Retinal pigment epithelial cell (primary cell): ENCODE measurements around the gene TCERG1.

Source experiments
- DNase-seq: peaks from one replicate; pipeline ENCODE4 v3.0.0-alpha.2; 2010; ENCODE audit warnings: low read depth
- H3K4me3 ChIP-seq: 2 replicates; pipeline ENCODE4 v1.5.1; 2011; ENCODE audit warnings: mild to moderate bottlenecking, low read length, control low read depth, moderate library complexity
- TF ChIP-seq, protein P1 (sequence below): conservative IDR thresholded peaks from 2 replicates; pipeline ENCODE4 v1.5.1; 2011; ENCODE audit warnings: low read depth, low read length, control low read depth, inconsistent platforms

The TCERG1 gene

GRCh38 chr5:146474065-146474464 lies 26.9 kb downstream of the TCERG1 start:
- no peak for DNase-seq
- TF ChIP-seq, protein P1, sequence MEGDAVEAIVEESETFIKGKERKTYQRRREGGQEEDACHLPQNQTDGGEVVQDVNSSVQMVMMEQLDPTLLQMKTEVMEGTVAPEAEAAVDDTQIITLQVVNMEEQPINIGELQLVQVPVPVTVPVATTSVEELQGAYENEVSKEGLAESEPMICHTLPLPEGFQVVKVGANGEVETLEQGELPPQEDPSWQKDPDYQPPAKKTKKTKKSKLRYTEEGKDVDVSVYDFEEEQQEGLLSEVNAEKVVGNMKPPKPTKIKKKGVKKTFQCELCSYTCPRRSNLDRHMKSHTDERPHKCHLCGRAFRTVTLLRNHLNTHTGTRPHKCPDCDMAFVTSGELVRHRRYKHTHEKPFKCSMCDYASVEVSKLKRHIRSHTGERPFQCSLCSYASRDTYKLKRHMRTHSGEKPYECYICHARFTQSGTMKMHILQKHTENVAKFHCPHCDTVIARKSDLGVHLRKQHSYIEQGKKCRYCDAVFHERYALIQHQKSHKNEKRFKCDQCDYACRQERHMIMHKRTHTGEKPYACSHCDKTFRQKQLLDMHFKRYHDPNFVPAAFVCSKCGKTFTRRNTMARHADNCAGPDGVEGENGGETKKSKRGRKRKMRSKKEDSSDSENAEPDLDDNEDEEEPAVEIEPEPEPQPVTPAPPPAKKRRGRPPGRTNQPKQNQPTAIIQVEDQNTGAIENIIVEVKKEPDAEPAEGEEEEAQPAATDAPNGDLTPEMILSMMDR, result no peak
- H3K4me3 ChIP-seq, result no peak overlapping the region

- DNase-seq, result no peak
- TF ChIP-seq, protein P1, result peak; percentile 42
- H3K4me3 ChIP-seq, result no peak overlapping the region
These were observed 28.2 kb downstream of the TCERG1 start for GRCh38 chr5:146475190-146475780.

DNA sequence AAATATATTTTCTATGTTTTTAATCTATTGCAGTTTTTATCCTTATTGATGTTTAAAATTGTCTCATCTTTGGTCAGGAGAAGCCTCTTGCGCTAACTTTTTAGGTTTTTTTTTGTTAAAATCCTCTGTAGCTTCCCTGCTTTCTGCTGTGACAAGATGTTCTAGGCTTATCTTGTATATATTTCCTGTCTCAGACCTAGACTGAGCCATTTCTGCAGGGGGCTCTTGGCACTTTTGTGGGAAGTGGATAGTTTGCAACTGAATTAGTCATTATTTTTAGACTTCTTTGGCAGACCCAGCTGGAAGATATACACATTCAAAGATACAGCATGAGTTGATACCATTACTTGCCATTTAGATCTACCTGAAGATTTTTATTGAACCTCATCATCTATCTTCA lies 28.8 kb downstream of the TCERG1 start:
- no peak overlapping the region for H3K4me3 ChIP-seq
- TF ChIP-seq, protein P1, result no peak
- DNase-seq, result no peak

DNA sequence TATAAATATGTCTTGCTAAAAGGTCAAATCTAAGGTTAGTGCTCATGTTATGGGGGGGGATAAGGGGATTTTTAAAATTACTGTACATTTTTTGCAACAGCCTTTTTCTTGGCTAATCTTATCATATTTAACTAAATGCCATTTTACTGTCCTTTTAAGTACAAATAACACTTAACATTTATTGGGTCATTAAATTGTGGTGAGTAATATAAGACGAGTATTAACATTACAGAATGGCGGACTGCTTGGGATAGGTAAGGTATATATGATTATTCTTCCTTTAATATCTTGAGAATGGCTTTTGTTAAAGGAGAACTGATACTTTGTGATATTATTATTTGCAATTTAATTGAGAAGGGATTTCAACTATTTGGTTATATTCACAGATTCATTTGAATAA lies 35.6 kb downstream of the TCERG1 start:
- no peak overlapping the region for H3K4me3 ChIP-seq
- TF ChIP-seq, protein P1, result no peak
- DNase-seq, result no peak

DNA sequence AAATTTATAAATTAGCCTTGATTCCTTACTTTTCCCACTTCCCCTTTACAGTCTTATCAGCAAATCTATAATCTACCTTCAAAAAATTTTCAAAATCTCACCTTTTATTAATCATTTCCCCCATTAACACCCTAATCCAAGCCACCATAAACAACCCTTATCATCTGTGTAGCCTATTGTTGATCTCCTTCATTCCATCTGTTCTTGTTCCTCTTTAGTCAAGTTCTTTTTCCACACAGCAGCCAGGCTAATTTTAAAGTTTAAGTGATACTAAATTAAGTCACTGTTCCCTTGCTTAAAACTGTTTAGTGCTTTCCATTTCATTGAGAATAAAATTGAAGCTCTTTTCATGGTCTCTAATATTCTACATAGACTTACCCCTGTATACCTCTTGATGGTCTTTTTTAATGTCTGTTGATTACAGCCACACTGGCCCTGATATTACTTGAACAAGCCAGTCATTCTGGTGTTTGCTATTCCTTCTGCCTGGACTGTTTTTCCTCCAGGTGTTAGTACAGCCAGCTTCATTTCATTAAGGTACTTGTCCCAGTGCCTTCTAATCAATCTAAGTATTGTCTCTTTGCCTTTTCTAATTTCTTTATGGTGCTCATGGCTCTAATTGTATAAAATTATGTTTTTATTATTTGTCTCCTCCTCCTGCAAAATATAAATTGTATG lies 37.7 kb downstream of the TCERG1 start:
- H3K4me3 ChIP-seq, result no peak overlapping the region
- DNase-seq, result no peak
- TF ChIP-seq, protein P1, result no peak

DNA sequence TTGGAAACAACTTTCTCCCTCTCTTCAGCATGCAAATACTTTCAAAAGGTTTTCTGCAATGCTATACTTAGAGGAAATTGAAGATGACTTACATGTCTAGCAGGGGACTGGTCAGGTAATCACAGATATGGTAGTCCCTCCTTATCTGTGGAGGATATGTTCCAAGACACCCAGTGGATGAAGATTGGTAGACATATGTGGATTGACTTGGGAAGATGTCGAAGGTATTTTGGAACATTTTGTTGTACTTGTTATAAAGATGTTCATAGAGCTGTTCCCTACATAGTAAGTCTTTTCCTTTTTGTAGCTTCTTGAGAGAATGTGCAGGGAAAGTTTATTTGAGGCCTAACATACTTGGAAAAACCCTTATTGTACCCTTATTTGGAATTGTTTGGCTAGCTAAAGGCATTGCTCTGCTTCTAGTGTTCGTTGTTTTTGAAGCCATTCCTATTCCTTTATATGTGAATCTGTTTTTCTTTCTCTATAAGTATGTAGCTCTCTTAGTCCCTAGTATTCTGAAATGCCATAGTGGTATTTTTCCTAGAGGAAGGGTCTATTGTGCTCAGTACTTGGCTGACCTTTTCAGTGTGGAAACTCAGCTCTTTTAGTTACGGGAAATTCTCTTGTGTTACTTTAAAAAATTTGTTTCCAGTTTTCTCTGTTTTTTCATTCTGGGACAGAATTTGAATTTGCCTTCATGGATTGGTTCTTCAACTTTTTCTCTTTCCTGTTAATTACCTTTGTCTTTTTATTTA lies 43.1 kb downstream of the TCERG1 start:
- no peak for DNase-seq
- TF ChIP-seq, protein P1, result no peak
- no peak overlapping the region for H3K4me3 ChIP-seq
